Measurements from ENCODE around the gene TESMIN.

TESMIN gene

DNA sequence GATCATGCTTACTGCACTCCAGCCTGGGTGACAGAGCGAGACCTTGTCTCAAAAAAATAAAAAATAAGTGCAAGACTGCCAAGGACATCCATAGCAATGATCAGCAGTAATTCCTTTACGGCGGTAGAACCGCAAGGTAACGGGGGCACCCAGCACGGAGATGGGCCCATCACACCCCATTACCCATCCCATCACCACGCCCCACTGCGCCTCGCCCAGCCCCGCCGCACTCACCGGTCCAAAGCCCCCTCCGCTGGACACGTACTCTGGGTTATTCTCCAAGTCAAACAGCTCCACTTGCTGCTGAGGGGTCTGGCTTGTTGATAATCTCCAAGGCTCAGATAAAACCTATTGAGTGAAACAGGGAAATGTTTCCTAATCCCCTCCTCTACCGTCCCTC lies 8.7 kb upstream of the TESMIN start:
- DNase-seq: no peak

GRCh38 chr11:68757711-68758110 lies 6.4 kb upstream of the TESMIN start:
- DNase-seq: no peak

DNA sequence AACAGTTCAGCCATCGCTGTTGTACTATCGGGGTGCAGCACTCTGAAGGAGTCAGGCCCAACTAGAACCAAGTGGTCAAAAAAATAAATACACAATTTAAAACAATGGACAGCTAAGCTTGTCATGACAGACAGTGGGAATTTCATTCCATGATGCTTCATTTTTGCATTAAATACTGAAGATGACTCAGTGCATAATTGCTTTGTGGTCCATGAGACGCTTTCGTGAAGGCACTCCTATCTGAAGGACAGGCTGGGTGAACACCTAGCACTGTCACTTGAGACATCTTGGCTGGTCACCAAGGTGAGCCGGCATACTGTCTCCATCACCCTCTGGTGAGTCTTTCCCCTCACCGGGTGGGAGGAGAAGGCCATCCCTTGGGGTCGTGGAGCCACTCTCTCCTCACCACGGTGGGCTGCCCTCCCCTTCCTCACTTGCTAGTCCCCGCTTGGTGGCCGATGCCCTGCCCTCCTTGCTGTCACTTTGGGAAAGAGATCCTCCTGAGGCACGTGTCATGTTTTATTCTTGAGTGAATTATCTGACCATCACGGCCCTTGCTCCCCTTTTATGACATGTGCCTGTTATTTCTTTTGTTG lies 4.9 kb upstream of the TESMIN start:
- no peak for DNase-seq

DNA sequence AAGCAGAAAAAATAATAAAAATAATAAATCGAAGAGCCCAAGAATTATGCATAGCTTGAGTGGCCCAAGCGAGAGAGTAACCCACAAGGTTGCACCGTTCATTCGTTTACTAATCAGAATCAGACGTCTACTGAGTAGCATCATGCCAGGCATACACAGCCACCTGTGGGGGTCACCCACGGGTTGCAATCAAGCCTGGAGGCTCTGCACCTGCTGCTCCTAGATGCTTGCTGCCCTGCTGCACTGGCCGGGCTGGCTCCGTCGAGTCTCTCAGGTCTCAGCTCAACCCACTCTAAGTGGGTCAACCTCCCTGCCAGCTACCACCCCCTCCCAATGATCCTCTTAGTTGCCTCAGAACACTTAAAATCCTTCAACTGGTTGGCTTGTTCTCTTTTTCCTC lies 2.0 kb upstream of the TESMIN start:
- no peak for DNase-seq

GRCh38 chr11:68751004-68751325 lies 355 bp downstream of the TESMIN start:
- no peak for DNase-seq

GRCh38 chr11:68750195-68751003 lies 921 bp downstream of the TESMIN start:
- DNase-seq: no peak

DNA sequence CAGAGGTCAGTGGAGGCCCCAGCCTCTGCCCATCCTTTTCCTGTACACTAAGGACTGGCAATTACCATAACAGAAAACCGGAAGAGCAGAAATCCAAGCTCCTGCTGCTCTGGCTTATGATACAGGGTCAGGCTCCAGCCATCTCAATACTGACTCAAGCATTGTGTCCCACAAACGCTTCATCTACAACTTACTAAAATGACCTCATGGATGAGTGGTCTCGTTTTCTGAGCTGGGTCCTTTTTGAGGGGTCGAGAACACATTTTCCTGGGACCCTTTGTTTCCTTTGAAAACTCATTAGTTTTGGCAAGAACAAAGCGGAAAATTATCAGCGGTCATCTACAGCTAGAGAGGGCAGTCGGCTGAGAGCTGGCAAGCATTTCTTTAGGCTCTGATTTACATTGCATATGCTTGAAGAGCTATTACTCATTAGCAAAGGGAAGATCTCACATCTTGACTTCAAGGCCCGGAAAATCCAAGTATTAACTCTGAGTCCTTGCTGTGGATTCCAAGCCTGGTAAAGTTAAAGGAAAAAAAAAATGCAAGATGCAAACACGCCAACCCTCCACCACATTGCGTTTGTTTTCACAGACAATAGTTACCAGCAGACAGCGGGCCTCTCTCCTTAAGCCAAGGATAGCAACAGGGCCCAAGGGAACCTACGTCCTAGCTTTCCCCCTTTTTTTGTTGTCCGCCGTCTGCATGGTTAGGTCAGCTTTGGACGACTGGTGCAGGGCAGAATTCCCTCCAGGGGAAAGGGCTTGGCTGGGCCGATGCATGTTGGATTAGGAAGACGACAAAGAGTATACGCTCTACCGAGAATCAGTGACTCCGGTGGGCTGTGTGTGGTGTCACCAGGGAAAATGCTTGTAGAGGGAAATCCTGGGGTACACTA lies 1.8 kb downstream of the TESMIN start:
- DNase-seq: no peak

DNA sequence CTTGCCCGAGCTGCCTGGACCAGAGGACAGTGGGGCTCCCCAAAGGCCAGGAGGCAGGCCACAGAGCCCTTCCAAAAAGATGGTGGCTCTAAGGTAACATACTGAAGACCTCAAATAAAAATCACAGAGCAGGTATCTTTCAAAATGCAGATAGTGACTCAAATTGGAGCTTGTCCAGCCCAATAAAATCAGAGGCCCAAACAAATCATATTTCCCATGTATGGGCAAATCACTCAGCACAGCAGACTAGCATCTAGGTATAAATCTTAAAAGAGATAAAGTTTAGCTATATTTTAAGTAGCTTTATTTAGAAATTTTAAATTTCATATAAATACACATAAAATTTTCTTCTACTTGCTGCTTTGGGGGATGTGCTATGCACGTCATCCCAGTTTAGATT lies 3.3 kb downstream of the TESMIN start:
- no peak for DNase-seq

DNA sequence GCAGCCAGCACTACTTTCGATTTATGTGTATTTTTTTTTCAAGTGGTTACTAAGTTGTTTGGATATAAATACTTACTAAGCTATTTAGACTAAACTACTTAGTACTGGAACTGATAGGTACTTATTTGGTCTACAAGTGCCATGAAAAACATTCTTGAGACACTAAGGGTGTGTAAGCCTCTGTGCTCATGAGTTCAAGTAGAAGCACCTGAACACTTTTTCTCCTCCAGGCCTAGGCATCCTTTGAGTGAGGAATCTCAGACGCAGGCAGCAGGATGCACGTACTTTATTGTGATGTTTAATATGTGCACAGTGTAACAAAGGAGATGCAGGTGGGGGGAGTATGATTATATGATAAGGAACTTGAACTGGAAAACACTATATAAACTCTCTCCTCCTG lies 7.8 kb downstream of the TESMIN start:
- no peak for DNase-seq

DNA sequence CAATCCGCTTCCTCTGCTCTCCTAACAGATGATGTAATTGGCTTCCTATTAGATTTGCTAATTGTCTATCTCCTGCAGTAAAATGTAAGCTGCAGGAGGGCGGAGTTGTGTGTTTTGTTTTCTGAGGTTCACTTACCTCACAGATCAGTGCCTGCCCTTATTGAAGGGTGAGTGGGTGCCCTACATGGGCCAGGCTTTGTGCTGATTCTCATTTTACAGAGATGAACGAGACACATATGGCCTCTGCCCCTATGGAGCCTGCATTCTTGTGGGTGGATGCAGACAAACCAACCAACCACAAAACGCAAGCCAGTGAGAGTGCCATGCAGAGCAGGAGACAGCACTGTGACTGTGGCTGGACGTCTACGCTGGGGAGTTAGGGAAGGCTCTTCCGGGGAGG lies 9.9 kb downstream of the TESMIN start:
- no peak for DNase-seq

DNA sequence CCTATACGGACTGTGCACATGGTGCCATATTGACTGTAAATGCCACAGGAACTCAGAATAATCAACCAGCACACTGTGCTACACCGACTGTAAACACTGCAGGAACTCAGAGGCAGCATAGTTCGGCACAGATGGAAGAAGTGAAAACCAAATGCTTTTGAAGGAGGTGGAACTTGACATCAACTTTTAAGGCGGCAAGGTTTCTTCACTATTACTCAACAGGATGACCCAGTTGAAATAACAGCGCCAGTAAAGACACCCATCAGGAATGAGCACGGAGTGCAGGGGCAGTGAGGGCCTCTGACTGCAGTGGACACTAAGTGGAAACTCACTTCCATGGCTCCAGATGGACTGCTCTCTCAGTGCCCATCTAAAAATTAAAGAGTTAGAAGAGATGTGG lies 15.7 kb downstream of the TESMIN start:
- no peak for DNase-seq

DNA sequence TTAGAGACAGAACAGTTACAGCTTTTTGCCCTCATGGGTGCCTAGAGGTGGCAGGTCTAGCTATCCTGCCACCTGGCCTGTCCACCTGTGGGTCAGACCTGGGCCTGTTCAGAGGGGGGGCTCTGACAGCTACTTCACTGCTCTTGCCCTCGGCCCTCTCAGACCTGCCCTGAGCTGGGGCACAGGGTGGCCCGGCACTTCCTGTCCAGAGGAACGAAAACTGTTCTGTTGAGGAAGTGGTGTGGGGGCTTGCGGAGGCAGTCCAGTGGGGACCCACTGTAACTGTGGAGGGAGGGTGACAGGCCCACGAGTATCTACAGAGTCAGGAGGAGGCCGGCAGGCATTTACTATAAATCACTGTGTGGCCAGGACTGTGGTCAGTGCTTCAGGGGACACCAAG lies 16.2 kb downstream of the TESMIN start:
- DNase-seq: no peak

DNA sequence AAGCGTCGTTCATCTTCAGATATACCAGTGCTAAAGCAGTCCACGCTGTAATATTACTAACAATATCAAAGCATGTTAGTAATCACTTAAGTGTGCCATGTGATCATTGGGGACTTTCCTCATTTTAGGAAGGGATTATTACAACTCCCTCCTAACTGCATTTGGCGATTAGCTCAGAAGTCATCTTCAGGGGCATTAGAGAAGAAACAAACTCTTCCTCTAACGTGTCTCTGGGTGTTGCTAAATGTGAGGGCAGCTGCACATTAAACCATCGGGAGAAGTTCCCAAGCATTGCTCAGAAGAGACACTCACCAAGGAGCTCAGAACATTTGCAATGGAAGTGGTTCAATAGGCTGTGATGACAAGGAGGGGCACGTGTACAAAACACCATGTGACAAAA lies 17.2 kb downstream of the TESMIN start:
- no peak for DNase-seq

GRCh38 chr11:68727783-68728182 lies 23.5 kb downstream of the TESMIN start:
- DNase-seq: no peak

GRCh38 chr11:68724293-68724692 lies 27.0 kb downstream of the TESMIN start:
- no peak for DNase-seq

DNA sequence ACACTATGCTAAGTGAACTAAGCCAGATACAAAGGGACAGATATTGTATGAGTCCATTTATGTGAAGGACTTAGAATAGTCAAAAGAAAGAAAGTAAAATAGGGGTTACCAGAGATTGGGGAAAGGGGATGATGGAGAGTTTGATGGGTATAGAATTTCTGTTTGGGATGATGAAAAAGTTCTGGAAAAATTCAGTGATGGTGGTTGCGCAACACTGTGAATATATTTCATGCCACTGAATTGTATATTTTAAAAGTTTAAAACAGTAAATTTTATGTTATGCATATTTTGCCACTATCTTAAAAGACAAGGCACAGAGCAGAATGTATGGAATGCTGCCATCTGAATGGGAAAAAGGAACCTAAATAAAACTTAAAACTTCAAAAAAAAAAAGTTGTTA lies 29.2 kb downstream of the TESMIN start:
- no peak for DNase-seq

DNA sequence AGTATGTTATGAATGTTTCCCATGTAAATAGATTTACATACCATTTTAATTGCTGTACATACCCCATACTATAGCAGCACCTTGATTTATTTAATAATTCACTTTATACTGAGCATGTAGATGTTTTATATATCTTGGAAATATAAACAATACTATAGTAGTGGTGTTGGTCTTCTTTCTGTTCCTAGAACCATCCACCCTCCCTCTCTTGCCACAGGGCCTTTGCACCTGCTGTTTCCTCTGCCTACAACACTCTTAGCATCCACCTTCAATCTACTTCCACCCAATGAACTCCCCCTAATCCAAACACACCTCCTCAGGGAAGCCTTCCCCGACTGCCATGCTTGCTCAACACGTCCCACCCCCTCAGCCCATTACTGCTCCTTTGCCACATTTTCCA lies 30.2 kb downstream of the TESMIN start:
- DNase-seq: no peak

DNA sequence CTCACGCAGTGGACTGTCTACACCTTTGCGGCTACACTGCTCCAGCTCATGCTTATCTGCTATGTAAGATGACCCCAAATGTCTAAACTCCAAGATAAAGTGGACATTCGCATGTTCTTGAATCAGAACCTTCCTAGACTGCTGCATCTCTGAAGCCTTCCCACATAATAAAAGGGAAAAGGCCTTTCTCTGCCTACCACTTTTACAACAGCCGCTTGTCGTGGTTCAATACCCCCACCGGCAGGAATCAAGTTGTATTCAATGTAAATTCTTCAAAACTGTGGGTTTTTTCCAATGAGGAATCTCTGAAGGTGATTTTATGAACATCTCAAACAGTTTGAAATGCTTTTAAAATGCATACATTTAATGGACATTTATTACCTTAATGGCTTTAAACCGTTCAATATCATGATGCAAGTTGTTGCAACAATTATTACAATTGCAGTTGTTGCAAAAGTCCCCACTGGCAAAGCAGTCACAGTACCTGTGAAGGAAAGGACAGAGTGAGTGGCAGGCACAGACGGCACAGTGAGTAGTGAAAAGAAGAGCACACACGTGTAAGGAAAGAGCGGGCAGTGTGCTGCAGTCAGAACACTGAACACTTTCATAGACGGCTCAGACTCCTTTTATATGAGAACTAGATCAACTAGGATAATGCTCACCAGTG lies 35.7 kb downstream of the TESMIN start:
- DNase-seq: no peak

- no peak for DNase-seq
Measured at GRCh38 chr11:68714060-68714856, 37.1 kb downstream of the TESMIN start.

DNA sequence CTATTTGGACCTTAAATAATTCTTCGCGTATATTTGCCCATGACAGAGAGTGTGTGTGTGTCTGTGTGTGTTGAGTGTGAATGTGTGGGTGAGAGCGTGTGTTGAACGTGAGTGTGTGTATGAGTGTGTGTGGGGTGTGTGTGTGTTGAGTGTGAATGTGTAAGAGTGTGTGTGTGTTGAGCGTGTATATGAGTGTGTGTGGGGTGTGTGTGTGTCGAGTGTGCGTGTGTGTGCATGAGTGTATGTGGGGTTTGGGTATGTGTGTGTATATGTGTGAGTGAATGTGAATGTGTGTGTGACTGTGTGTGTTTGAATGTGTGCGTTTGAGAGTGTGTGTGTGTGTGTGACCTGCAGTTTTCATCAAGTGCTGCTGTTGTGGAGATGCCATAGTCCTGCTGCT lies 40.2 kb downstream of the TESMIN start:
- DNase-seq: no peak

GRCh38 chr11:68710409-68710808 lies 40.9 kb downstream of the TESMIN start:
- no peak for DNase-seq

GRCh38 chr11:68709062-68709461 lies 42.3 kb downstream of the TESMIN start:
- DNase-seq: no peak

DNA sequence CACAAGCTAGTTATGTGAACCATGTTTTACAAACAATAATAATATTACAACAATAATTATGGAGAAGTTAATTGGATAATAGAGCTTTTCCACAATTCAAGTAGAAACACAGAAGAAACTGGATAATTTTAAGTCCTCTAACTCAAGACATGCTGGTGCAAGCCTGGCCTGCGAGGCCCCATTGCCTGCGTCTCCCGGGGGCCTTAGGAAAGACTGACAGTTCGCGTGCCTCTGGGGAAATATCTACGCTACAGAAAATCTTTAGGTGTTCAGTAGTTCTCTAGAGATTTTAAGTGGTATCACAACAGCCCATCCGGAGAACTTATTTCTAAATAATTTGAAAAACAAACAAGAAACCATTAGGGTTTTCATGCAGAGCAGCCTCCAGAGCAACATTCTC lies 43.8 kb downstream of the TESMIN start:
- no peak for DNase-seq
